ENCODE data around the gene SEZ6. TPM values are rescaled to one million over a fixed set of nuclear protein-coding genes. Genes with fewer than 3 reads are reported as not detected.

Gene SEZ6
- total RNA-seq, 1 experiment from 2014 or later: not detected

Other genes starting within 250 kb of the SEZ6 start
- 2.3 and 3.1 TPM in 2 replicates for gene FAM222B, start 163.2 kb downstream of the SEZ6 start, total RNA-seq (2014; rRNA removed; shearing (Covaris generic))
- gene ERAL1, start 151.0 kb downstream of the SEZ6 start, total RNA-seq (2014; rRNA removed; shearing (Covaris generic)): 26.4 and 38.4 TPM in 2 replicates
- gene FLOT2, start 108.3 kb downstream of the SEZ6 start, total RNA-seq (2014; rRNA removed; shearing (Covaris generic)): 18.5 and 24.9 TPM in 2 replicates
- gene DHRS13, start 103.0 kb downstream of the SEZ6 start, total RNA-seq (2014; rRNA removed; shearing (Covaris generic)): 10.9 and 12.4 TPM in 2 replicates
- gene PHF12, start 54.5 kb downstream of the SEZ6 start, total RNA-seq (2014; rRNA removed; shearing (Covaris generic)): 18.0 and 29.1 TPM in 2 replicates
- 0.34 TPM in 1 of 2 replicates, not detected in the other for gene PIPOX, start 37.1 kb upstream of the SEZ6 start, total RNA-seq (2014; rRNA removed; shearing (Covaris generic))
- gene MYO18A, start 174.4 kb upstream of the SEZ6 start, total RNA-seq (2014; rRNA removed; shearing (Covaris generic)): 11.9 and 20.1 TPM in 2 replicates
- not detected in 2 replicates for gene CRYBA1, start 240.8 kb upstream of the SEZ6 start, total RNA-seq (2014; rRNA removed; shearing (Covaris generic))